IPS DF 4.7 (cell line): Measurements from ENCODE around the gene STAP2.

ENCODE experiments used
- DNase-seq: peaks from one replicate; pipeline ENCODE4 v3.0.0-alpha.2; 2013; ENCODE audit warnings: low spot score; ENCODE audit errors: extremely low read depth

Gene STAP2

DNA sequence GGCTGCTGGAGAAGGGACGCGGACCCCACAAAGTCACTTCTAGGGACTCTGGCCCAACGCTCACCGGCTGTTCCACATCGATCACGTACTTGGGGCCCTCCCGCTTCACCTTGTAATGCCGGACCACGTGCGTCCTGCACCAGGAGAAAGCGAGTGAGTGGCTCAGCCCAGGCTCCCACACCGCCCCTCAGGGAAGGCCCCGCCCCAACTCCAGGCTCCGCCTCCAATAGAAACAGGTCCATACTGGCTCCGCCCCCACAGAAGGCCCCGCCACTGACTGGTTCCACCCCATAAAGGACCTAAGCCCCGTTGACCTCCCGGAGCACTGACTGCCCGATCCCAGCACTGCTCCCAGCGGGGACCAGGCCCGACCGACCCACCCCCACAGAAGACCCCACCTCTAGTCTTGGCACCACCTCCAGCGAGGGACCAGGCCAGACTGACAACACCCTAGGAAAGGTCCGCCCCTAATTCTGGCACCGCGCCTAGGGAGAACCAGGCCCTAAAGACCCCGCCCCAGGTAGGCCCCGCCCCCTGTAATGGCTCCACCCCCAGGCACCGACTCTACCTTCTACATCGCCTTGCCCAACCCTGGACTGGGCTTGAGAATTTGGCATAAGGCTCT, 11.3 kb downstream of the STAP2 start:
- DNase-seq = no peak

DNA sequence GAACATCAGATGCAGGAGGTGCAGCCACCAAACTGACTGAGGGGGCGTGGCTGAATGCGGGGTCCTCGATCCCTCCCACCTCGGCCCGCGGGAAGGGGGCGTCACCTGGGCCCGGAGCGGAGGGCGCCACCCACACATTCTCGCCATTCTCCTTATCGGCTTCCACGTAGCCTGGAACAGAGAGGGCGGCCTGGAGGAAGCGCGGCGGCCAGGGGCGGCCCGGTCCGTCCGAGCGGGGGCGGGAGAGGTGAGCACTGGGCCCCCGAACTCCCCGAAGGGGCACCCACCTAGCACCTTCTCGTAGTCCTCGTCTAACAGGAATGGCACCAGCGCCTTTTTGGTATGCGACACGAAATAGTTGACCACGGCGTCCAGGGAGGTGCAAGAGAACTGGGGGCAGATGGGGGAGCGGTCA, 11.8 kb downstream of the STAP2 start:
- DNase-seq = no peak

DNA sequence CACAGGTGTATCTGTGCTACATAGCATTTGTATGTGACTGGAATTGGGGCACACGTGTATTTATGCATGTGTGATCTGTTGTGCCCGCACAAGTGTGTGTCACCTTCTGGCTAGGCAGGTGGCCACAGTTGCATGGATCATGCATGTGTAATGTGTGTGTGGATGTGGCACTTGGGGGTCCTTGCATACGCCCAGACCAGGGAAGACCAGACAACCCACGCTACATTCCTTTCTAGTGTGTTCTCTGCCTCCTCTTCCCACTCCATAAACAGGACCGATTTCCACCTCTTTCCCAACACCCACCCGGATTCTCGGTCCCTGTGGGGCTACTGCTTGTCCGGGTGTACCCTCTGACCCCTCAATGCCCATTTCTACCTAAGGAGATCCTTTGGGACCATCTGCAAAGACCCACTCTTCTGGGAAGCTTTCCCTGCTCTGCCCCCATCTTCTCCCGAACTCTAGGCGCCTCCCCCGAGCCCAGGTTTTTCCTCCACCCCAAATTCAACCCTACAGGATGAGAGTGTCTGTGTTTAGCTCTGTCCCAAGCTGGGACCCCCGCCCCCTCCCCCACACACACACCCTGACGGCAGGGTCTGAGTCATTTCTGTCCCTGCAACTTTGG, 12.3 kb downstream of the STAP2 start:
- no peak for DNase-seq

DNA sequence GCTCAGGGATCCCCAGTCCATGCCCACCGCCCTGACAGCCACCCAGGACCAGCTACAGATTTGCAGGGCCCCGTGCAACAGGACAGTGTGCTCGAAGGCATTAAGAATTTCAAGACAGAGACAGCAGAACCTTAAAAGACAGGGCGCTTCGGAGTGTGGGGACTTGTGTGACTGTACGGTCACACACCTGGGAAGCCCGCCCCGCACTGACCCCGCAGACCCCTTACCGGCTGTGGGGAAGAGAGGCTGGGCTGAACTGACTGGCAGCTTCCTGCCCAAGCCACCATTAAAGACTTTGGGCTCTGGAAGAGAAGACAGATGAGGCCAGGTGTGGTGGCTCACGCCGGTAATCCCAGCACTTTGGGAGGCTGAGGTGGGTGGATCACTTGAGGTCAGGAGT, 14.4 kb downstream of the STAP2 start:
- no peak for DNase-seq

DNA sequence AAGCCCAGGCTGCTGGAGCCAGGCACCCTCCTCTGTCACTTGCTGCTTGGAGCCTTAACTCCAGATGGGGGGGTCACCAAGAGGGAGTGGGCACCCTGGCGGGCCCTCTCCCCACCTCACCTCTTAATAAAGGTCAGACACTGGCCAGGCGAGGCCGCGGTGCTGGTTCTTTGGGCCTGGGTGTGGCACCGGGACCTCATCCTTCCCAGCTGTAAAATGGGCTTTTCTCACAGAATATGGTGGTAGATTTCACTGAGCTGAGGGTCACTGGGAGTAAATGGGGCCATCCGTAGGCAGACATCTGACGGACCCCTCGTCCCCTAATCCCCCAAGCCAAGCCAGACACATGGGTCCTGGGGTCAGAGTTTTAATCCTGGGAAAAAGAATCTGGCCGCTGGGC, 14.9 kb downstream of the STAP2 start:
- DNase-seq = no peak

DNA sequence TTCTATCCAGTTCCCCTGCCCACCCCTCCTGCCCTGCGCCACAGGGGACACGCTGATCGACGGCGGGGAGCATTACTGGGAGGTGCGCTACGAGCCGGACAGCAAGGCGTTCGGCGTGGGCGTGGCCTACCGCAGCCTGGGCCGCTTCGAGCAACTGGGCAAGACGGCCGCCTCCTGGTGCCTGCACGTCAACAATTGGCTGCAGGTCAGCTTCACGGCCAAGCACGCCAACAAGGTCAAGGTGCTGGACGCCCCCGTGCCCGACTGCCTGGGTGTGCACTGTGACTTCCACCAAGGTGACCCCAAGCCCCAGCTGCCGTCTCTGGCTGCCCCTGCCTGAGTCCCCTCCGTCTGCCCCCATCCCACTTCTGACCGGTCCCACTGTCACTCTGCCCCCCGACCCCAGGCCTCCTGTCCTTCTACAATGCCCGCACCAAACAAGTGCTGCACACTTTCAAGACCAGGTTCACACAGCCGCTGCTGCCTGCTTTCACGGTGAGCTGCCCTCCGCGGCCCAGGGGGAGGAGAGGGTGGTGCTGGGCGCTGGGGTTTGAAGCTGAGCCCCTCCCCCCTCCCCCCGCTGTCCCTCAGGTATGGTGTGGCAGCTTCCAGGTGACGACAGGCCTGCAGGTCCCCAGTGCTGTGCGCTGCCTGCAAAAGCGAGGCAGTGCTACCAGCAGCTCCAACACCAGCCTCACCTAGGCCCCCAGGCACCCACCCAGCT, 15.5 kb downstream of the STAP2 start:
- DNase-seq = no peak

DNA sequence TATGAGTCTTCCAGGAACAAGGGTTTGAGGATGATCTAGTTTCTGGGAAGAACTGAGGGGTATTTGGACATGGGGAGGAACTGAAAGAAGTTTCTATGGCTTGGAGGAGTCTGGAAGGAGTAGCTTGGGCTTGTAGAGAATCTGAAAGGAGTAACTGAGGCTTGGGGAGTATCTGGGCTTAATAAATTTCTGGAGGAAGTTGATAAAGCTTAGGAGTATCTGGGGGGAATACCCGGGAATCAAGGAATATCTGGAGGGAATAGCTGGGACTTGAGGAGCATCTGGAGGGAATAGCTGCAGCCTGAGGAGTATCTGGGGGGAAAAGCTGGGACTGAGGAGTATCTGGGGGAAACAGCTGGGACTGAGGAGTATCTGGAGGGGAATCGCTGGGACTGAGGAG, 18.2 kb downstream of the STAP2 start:
- no peak for DNase-seq

DNA sequence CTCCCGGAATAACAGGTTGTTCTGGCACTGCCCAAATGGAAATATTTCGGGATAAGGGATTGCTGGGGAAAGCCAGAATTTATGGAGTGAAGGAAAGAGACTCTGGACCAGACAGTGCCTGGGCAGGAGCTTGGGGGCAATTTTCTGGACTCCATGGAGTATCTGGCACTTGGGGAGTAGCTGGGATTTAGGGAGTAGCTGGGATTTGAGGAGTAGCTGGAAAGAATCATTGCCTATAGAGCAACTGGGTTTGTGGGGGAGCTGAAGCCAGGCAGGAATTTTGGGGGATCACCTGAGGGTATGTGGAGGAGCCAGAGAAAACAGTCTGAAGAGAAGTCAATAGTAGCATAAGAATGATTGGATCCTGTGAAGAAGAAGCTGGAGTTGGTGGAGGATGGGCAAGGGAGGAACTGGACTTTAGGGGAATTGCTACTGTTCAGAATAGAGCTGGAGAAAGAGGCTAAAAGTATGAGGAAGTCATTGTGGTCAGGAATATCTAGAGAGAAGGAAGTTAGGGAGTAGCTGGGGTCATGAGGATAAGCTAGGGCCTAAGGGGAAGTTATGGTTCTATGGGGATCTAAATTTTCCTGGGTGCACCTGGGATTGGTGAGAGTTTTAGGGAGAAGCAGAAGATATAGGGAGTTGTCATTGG, 19.4 kb downstream of the STAP2 start:
- DNase-seq = no peak

DNA sequence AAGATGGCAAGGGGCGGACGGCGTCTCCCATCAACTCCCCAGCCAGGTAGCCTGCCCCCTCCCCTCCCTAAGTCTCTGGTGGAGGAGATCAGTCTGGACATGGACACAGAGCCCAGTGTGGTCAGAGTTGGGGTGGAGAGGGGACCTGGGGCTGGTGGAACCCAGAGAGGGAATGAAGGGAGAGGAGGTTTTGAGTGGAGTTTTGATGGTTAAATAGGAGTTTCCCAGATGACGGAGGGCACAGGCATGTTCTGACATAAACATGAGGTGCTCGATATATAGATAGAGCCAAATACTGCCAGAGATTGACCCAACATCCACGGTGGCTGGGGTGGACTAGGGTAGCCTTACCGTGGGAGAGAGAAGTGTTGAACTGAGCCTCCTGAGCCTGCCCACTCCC, 20.2 kb downstream of the STAP2 start:
- DNase-seq = no peak

DNA sequence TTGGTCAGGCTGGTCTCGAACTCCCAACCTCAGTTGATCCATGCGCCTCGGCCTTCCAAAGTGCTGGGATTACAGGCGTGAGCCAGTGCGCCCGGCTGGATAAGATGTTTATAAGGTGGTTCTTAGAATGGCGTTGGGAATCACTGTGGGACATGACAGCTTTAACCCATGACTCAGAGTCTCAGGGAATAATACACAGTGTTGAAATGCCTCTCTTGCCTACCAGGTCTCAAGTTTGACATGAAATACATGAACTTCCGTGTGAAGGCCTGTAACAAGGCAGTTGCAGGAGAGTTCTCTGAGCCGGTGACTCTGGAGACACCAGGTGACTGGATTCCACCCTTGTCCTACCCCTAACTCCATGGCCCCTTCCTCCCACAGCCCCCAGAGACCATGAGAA, 21.7 kb downstream of the STAP2 start:
- no peak for DNase-seq

DNA sequence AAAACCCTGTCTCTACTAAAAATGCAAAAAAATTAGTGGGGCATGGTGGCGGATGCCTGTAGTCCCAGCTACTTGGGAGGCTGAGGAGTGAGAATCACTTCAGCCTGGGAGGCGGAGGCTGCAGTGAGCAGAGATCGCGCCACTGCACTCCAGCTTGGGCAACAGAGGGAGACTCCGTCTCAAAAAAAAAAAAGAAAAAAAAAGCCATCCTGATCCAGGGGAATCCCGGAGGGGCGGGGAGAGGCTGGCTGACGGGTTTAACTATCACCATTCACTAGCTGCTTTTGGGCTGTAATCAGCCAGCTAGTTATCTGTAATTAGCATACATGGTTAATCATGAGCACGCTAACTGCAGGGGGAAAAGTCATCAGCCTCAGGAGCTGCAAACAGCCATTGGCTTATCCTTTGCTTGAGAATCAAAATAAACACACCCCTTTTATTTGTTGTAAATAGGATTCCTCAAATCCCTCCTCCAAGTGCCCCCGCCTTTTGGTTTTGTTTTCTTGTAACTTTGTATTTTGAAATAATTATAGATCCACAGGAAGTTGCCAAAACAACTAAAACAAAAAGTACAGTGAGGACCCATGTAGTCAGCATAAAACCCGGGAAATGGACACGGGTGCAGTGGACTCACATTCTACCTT, 24.7 kb downstream of the STAP2 start:
- DNase-seq = no peak

DNA sequence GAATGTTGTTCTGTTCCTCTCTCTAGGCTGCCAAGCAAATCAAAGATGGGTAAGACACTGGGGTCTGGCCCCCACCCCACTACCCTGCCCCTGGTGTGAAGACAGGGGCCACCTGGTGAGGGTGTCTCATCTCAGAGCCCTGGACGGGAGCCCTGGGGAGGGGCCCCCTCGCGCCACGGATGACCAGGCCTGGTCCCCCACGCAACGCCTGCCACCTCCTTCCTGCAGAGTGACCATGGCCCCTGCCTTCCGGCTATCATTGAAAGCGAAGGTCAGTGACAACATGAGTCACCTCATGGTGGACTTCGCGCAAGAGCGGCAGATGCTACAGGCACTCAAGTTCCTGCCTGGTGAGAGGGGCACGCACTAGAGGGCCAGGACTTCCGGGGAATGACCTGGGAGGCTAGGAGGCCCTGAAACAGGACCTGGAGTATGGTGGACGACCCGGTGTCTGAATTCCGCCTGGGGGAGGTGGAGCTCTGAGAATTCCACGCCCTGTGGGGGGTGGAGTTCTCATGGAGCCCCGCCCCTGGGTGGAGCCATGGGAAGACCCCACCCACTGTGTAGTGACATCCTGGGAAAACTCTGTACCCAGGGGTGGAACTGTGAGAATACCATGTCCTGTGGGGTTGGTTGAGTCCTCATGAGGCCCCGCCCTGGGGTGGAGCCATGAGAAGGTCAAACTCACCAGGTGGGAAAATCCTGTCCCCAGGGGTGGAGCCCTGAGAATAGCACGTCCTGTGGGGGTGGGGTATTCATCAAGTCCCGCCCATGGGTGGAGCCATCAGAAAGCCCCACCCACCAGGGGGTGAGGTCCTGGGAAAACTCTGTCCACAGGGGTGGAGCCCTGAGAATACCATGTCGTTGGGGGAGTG, 28.1 kb downstream of the STAP2 start:
- no peak for DNase-seq

DNA sequence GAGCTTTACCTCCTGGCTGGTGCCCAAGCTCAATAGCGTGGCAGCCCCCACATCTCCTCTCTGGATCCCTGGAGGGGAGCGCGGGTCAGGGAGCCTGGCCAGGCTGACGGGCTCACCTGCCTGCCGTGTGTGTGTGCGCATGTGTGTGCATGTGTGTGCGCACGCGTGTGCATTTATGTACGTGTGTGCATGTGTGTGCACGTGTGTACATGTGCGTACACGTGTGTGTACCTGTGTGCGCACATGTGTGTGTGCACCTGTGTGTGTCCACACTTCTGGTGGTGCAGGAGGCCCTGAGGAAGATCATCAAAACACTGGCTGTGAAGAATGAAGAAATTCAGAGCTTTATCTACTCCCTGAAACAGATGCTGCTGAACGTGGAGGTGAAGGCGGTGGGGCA, 33.0 kb downstream of the STAP2 start:
- DNase-seq = no peak

DNA sequence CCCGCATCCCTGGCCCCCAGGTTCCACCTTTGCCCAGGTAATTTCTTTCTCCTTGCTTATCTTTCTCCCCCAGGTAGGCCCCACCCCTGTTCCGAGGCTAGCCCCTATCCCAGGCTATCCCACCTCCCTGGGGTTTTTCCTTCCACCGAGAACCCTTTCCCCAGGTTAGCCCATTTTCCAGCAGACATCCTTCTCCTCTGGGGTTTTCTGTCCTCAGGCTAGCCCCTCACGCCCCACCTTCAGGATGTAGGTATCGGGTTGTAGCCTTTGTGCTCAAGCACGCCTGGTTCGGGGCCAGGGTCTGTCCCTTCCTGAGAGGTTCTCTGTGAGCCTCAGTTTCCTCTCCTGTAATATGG, 33.4 kb downstream of the STAP2 start:
- no peak for DNase-seq

DNA sequence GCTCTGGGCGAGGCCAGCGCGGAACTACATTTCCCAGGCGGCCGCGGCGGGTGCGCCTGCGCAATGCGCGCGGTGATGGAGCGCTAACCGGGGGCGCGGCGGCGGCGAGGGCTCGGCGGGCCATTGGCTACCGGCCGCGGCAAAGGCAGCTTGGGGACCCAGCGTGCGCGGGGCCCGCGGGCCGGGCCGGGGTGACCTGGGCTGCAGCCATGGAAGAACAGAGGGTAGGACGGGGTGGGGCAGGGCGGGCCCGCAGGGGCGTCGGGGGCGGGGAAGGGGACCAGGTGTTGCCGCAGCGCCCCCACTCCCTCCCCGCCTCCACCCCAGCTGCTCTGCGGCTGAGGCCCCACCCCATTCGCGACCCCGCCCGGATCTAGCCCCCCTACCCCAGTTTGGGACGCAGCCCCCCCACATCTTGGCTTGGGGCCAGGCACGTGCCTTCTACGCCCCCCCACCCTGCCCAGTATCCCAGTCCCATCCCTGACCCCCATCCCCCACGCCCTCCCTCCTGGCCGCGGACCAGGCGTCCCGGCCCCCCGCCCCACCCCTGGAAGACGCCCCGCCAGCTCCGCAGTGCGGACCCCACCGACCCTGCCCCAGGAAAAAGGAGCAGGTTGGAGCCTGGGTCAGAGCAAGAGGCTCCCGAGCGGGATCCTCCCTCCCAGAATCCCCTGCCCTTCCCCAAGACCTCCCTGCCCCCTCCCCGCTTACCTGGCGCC, 33.9 kb downstream of the STAP2 start, which contains the start of gene FSD1:
Gene FSD1, plus strand, starts transcription at position 61 of the 719 bp plus-strand sequence. Its CDS starts 149 bp downstream, at position 210.
- DNase-seq = no peak

DNA sequence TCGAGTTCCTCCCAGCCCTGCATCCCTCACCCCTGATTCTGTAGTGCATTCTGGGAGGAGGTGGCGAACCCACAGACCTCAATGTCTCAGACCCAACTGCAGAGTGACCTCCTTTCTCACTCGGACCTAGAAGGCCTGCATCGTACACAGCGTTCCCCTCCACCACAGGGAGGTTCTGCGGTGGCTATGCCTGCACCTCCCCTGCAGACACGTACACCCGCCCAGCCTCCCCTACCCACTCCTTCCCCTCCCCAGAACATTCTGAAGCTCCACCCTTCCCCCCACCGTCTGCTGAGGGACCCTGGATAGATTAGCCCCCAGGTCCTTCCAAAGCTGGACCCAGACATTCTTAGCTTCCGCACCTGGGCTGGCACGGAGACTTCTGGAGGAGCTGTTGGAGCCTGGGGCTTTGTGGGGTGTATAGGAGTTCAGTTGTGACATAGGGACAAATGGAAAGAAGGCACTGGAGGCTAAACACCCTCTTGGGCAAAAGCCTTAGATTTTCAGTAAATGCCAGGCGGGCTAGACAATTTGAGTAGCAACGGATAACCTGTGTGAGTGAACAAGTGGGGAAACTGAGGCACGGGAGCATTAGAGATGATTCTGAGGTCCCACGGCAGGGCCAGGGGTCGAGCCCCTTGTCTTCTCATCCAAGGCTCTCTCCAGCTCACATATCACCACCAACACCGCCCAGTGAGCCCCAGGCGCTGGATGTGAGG, 34.6 kb downstream of the STAP2 start:
- DNase-seq = no peak

DNA sequence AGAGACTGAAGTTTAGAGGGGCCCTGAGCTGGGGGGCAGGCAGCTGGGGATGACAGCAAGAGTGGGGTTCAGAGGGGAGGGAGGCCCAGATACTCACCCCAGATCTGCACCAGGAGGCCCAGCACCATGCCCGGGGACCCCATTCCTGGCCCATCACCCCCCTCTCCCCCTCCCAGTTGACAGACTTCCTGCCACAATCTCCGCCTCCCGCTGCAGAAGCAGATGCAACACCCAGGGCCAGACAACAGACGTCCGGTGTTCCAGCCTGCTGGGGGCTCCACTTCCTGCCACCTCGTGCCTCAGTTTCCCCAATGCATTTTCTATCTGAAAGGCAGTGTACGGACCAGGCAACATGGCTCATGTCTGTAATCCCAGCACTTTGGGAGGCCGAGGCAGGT, 36.4 kb downstream of the STAP2 start, which contains the start of gene TMIGD2:
Gene TMIGD2, minus strand, starts transcription at position 147 of the 398 bp plus-strand sequence. Its CDS starts 4 bp downstream, at position 143.
- DNase-seq = no peak

DNA sequence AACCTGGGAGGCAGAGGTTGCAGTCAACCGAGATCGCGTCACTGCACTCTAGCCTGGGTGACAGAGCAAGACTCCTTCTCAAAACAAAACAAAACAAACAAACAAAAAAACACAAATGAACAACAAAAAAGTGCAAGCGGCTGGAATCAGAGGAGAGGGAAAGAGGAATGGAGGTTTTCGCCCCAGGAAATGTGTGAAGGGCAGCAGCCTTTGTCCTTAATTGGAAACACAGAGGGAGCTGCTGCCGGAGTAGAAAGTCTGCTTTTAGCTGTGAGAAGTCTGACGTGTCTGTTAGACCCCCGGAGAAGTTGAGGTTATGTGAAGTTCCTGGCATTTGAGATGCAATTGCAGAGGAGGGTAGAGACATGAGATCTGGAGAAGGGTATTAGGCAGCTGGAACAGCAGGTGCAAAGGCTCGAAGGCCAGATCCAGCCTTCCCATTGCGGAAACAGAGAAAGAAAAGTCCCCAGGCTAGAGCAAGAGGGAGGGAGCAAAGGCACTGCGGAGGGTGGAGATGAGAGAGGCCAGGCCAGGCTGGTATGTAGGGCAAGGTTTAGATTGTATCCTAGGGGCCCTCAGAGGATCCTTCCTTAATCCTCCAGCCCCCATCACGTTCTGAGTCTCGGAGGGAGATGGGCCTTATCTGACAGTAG, 36.9 kb downstream of the STAP2 start:
- DNase-seq = no peak

DNA sequence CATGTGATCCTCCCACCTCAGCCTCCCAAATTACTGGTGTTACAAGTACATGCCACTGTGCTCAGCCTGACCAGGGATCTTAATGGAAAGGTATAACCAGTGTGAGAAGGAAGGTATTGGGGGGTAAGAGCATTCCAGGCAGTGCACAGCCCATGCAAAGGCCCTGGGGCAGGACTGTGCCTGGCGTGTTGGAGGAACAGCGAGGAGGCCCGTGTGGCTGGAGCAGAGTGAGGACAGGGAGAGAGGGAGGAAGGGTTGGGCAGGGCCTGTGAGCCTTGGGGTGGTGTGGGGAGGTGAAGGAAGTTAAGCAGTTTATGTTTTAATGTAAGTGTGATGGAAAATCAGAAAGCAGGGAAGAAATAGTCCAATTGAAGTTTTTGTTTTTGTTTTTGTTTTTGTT, 38.0 kb downstream of the STAP2 start:
- no peak for DNase-seq
